ENCODE measurements around the gene MAGI3. TPM values are rescaled to one million over a fixed set of nuclear protein-coding genes. Genes with fewer than 3 reads are reported as not detected.
A peak's percentile ranks its signal among the peaks of the same experiment; 100 is the strongest.

MAGI3 gene
- polyA plus RNA-seq, 3 donors from 2014 or later = 0.15 TPM; not detected in 2

- H3K4me1 Mint-ChIP-seq = no peaks in the 10 kb centered on the region
- H3K9me3 Mint-ChIP-seq = no peaks in the 10 kb centered on the region
- H3K27ac Mint-ChIP-seq = no peak overlapping the region
- peak; percentile 10 to 29 (median 12) for DNase-seq
- H3K4me3 Mint-ChIP-seq = no peak overlapping the region
- H3K27me3 Mint-ChIP-seq (ENCODE audit: low read depth in 3 of 3) = peaks cover 1 to 11% (median 2%) of the 10 kb centered on the region in 3 donors
- H3K36me3 Mint-ChIP-seq = no peaks in the 10 kb centered on the region
Observed at GRCh38 chr1:113677250-113678158, 287.2 kb downstream of the MAGI3 start.

- H3K27ac Mint-ChIP-seq = no peak overlapping the region
- H3K4me1 Mint-ChIP-seq = no peaks in the 10 kb centered on the region
- peaks cover 0 to 3% (median 0%) of the 10 kb centered on the region in 3 donors for H3K36me3 Mint-ChIP-seq
- peaks cover 1 to 11% (median 2%) of the 10 kb centered on the region in 3 donors for H3K27me3 Mint-ChIP-seq (ENCODE audit: low read depth in 3 of 3)
- no peak for DNase-seq
- H3K9me3 Mint-ChIP-seq = no peaks in the 10 kb centered on the region
- no peak overlapping the region for H3K4me3 Mint-ChIP-seq
Observed at GRCh38 chr1:113678159-113678469, 287.8 kb downstream of the MAGI3 start.

DNA sequence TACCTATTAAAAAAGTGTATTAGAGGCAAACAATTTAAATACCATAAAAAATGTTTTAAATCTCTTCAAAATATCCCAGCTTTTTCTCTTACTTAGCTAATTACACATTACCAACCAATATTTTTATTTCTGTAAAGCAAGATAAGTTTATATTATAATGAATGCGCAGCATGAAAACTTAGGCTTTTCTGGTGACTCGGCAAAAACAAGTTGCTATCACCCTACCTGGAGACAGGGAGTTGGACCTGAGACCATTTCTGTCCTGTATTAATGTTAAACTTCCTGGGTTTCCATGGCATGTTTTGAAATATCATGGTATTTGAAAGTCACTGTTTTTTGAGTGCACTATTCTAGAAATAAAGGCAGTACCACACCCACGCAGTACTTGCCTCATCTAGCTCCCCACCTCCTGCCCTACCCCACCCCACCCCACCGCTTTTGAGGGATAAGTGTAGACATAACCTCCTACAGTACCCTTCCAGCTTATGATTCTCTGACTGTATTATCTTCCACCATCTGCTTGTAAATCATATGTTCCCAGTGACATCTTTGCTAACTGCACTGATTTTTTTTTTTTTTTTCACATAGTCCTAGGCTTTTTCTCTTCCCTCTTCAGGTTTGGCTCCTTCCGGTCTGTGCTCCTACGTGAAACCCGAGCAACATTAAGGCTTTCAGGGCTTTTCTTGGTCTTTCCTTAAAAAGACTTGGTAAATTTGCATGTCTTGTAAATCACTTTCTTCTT, 291.5 kb downstream of the MAGI3 start:
- no peak overlapping the region for H3K4me3 Mint-ChIP-seq
- H3K4me1 Mint-ChIP-seq = no peaks in the 10 kb centered on the region
- H3K27ac Mint-ChIP-seq = no peak overlapping the region
- H3K9me3 Mint-ChIP-seq = no peaks in the 10 kb centered on the region
- no peak for DNase-seq
- peaks cover 0 to 2% (median 2%) of the 10 kb centered on the region in 3 donors for H3K27me3 Mint-ChIP-seq (ENCODE audit: low read depth in 3 of 3)
- peaks cover 0 to 3% (median 0%) of the 10 kb centered on the region in 3 donors for H3K36me3 Mint-ChIP-seq

GRCh38 chr1:113683384-113684152, 293.3 kb downstream of the MAGI3 start:
- DNase-seq = no peak
- Mint-ChIP-seq H3K27me3 (ENCODE audit: low read depth in 3 of 3) (peaks cover 0 to 2% (median 2%) of the 10 kb centered on the region in 3 donors), H3K27ac (peak overlapping the region in 1 of 6 donors; percentile 69), H3K36me3 (peaks cover 0 to 3% (median 0%) of the 10 kb centered on the region in 3 donors), H3K9me3 (no peaks in the 10 kb centered on the region), H3K4me3 (no peak overlapping the region), H3K4me1 (no peaks in the 10 kb centered on the region)

- no peak overlapping the region for H3K27ac Mint-ChIP-seq
- no peak overlapping the region for H3K4me3 Mint-ChIP-seq
- no peaks in the 10 kb centered on the region for H3K9me3 Mint-ChIP-seq
- H3K36me3 Mint-ChIP-seq = peaks cover 0 to 3% (median 0%) of the 10 kb centered on the region in 3 donors
- H3K27me3 Mint-ChIP-seq (ENCODE audit: low read depth in 3 of 3) = peaks cover 0 to 2% (median under 1%) of the 10 kb centered on the region in 3 donors
- DNase-seq = no peak
- no peaks in the 10 kb centered on the region for H3K4me1 Mint-ChIP-seq
Observed at GRCh38 chr1:113684153-113684541, 293.8 kb downstream of the MAGI3 start.

DNA sequence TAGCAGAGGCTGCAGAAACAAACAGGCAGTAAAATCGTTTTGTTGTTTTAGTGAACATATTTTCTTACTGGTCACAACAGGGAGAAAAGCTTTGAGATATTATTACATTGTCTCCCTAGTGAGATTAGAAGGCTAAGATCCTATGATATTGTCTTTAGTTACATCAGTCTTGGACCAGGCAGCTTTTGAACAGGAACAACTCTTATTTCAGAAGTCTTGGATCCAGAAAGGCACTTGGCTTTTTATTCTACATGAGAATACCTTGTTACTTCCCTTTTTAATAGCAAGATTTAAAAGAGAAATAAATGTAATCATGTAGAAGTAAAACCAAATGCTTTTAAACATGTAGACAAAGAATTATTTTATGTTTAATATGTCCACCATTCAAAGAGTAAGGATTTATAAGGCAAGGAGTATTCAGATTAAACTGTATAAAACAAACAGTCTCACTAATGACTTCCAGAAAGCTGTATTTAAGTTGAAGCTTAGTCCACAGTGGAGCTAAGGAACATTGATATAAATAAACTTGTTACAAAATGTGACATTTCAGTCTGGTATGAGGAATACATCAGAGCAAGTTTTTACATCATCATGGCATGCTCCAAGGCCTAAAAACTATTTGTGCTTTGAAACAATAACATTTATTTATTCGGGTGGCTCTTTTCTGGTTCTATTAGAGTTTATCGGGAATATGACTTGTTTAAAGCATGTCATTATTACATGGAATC, 296.7 kb downstream of the MAGI3 start:
- Mint-ChIP-seq H3K4me3 (no peak overlapping the region), H3K27ac (no peak overlapping the region), H3K36me3 (peaks cover 7 to 20% (median 10%) of the 10 kb centered on the region in 3 donors), H3K9me3 (no peaks in the 10 kb centered on the region), H3K4me1 (no peaks in the 10 kb centered on the region), H3K27me3 (ENCODE audit: low read depth in 3 of 3) (peaks cover 0 to under 1% (median 0%) of the 10 kb centered on the region in 3 donors)
- DNase-seq = no peak

DNA sequence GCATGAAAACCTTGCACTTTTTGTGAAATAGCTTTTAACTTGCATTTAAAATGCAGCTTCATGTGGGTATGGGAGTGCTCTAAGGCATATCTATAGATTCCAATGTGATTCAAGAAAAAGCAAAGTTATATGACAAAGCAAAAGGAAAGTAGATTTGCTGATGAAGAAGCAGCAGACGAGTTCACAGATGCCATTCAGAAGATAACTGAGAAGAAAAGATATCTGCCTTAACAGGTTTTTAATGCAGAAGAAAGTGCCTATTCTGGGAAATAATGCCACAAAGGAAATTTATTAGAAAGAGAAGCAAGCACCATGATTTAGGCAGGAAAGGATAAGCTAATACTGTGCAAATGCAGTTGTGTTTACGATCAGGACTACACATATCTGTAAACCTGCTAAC, 300.9 kb downstream of the MAGI3 start:
- Mint-ChIP-seq H3K27me3 (ENCODE audit: low read depth in 3 of 3) (no peaks in the 10 kb centered on the region), H3K36me3 (peaks cover 35 to 55% (median 46%) of the 10 kb centered on the region in 3 donors), H3K4me1 (no peaks in the 10 kb centered on the region), H3K27ac (no peak overlapping the region), H3K4me3 (no peak overlapping the region), H3K9me3 (peaks cover 7 to 25% (median 13%) of the 10 kb centered on the region in 6 donors)
- DNase-seq = no peak

GRCh38 chr1:113692342-113692741, 302.0 kb downstream of the MAGI3 start:
- no peak overlapping the region for H3K4me3 Mint-ChIP-seq
- H3K27me3 Mint-ChIP-seq (ENCODE audit: low read depth in 3 of 3) = no peaks in the 10 kb centered on the region
- H3K4me1 Mint-ChIP-seq = no peaks in the 10 kb centered on the region
- H3K36me3 Mint-ChIP-seq = peaks cover 39 to 65% (median 54%) of the 10 kb centered on the region in 3 donors
- DNase-seq = no peak
- H3K27ac Mint-ChIP-seq = no peak overlapping the region
- peaks cover 8 to 25% (median 13%) of the 10 kb centered on the region in 6 donors for H3K9me3 Mint-ChIP-seq

DNA sequence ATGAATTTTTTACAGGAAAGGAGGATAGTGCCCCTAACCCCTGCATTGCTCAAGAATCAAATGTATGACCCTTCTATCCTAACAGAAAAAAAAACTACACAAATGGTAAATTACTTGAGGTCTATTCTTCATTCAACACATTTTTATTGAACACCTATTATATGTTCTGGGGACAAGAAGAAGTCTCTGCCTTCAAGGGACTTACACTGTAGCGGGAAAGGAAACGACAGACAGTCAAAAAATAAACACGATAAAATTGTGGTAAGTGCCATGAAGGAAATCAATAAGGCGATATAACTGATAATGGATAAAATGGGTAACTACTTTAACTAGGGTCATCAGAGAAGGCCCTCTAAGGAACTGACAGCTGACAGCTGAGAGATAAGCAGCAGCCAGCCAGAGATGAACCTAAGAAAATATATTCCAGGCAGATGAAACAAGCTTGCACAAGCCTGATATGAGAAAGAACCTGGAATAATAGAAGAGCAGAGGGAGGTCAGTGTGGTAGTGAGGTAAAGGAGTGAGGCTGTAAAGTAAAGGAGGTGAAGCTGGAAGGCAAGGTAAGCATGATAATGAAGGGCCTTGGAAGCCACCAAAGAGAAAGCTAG, 302.6 kb downstream of the MAGI3 start:
- peaks cover 43 to 70% (median 59%) of the 10 kb centered on the region in 3 donors for H3K36me3 Mint-ChIP-seq
- H3K27me3 Mint-ChIP-seq (ENCODE audit: low read depth in 3 of 3) = no peaks in the 10 kb centered on the region
- no peak overlapping the region for H3K4me3 Mint-ChIP-seq
- no peaks in the 10 kb centered on the region for H3K4me1 Mint-ChIP-seq
- H3K27ac Mint-ChIP-seq = no peak overlapping the region
- no peak for DNase-seq
- peaks cover 8 to 25% (median 13%) of the 10 kb centered on the region in 6 donors for H3K9me3 Mint-ChIP-seq

DNA sequence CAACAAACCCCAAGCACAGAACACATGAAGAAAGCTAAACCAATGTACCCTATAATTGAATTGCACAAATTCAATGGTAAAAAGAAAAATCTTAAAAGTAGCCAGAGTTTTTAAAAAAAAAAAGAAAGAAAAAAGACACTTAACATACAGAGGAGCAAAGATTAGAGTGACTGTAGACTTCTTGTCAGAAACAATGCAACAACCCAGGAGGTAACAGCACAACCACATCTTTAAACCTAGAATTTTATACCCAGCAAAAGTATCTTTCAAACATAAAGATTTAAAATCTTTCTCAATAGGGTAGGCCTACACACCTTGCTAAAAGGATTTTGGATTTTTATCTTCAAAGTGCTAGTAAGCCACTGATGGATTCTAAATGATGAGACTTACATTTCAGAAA, 304.6 kb downstream of the MAGI3 start:
- Mint-ChIP-seq H3K4me3 (no peak overlapping the region), H3K4me1 (no peaks in the 10 kb centered on the region), H3K27me3 (ENCODE audit: low read depth in 3 of 3) (peaks cover 0 to 2% (median 0%) of the 10 kb centered on the region in 3 donors), H3K9me3 (peaks cover 8 to 25% (median 13%) of the 10 kb centered on the region in 6 donors), H3K27ac (no peak overlapping the region), H3K36me3 (peaks cover 41 to 85% (median 75%) of the 10 kb centered on the region in 3 donors)
- DNase-seq = no peak

- Mint-ChIP-seq H3K36me3 (peaks cover 21 to 69% (median 43%) of the 10 kb centered on the region in 3 donors), H3K27me3 (ENCODE audit: low read depth in 3 of 3) (peaks cover 0 to 3% (median 0%) of the 10 kb centered on the region in 3 donors), H3K4me3 (no peak overlapping the region), H3K4me1 (no peaks in the 10 kb centered on the region), H3K27ac (no peak overlapping the region), H3K9me3 (no peaks in the 10 kb centered on the region)
- DNase-seq = no peak
Observed at GRCh38 chr1:113701429-113701828, 311.1 kb downstream of the MAGI3 start.

DNA sequence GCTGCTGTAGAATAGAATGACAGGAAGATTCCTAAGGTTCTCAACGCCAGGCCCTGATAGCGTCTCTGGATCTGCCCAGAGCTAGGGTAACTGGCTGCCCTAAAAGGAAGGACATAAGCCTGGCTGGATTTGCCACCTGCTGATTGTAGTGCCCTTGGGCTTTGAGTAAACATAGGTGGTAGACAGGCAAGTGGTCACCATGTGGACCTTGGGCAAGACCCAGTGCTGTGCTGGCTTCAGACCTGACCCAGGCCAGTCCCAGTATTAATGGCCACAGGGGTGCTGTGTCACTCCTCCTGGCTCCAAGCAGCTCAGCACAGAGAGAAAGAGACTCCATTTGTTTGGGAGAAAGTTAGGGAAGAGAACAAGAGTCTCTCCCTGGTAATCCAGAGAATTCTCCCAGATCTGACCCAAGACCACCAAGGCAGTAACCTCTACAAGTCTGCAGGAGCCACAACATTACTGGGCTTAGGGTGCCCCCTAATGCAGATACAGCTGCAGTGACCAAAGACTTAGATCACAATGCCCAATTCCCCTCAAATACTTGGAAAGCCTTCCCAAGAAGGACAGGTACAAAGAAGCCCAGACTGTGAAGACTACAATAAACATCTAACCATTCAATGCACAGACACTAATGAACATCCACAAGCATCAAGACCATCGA, 324.4 kb downstream of the MAGI3 start:
- H3K36me3 Mint-ChIP-seq = peaks cover 34 to 54% (median 41%) of the 10 kb centered on the region in 3 donors
- H3K4me1 Mint-ChIP-seq = peaks cover 4 to 5% of the 10 kb centered on the region in 2 donors
- no peak for DNase-seq
- H3K9me3 Mint-ChIP-seq = peaks cover 0 to 1% (median 0%) of the 10 kb centered on the region in 6 donors
- no peak overlapping the region for H3K27ac Mint-ChIP-seq
- no peak overlapping the region for H3K4me3 Mint-ChIP-seq
- peaks cover 0 to 1% (median 0%) of the 10 kb centered on the region in 3 donors for H3K27me3 Mint-ChIP-seq (ENCODE audit: low read depth in 3 of 3)
